Measurements from ENCODE around the gene CD200. TPM values are rescaled to one million over a fixed set of nuclear protein-coding genes. Genes with fewer than 3 reads are reported as not detected.

Gene CD200
- polyA plus RNA-seq, 2 of the 4 experiments (the other 2 are of a cell fraction): not detected

DNA sequence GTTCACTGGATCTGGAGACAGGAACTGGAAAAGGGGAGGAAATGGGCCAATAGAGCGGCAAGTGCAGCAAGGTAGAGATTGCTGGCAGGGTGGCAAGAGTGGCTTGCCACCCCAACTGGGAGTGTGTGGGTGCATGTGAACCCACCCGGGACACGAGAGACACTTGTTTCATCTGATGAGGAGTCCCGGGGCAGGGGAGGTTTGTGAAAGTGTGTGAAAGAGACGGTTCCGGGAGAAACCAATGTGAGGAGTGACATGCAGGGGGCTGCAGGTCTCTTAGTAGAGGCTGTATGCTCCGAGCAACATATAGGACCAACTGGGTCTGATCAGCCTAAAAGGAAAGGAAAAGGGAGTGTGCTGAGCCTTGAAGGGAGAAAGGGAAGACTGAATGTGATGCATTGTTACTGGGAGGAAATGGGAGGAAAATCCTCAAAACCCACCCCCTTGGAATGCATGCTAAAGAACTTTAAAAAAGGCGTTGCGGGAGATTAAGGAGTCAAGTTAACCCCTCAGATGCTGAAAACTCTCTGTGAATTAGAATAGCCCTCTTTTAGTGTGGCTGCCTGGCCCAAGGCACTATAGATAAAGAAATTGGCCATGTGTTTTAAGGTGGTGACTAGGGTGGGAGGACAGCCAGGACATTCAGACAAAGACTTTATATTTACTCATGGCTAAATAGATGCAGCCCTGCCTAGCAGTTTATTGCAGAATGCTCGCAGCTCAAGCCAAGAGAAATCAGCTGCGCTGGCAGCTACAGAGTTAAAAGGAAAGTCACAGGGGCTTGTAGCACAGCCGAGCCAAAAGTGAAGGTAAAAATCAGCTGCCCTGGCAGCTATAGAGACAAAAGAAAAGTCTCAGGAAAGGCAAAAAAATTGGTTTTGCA, 29.8 kb upstream of the CD200 start:
- H3K4me2 ChIP-seq: 0 out of 3 replicates have a peak overlapping the region, but pooled peaks have one; percentile 14
- no peaks in the 10 kb centered on the region for H3K4me1 ChIP-seq
- no peak overlapping the region for H3K4me3 ChIP-seq
- TF ChIP-seq HOXB5 (CRISPR knock-in tag; IDR thresholded peaks at IDR 0.05) (no peak), KDM5A (IDR thresholded peaks at IDR 0.05) (no peak), JUN (IDR thresholded peaks at IDR 0.05) (no peak), RCOR1 (IDR thresholded peaks at IDR 0.05; ENCODE audit: low read depth, low read length) (no peak), POLR2A (IDR thresholded peaks at IDR 0.05; ENCODE audit: low read length) (no peak), MAFK (IDR thresholded peaks at IDR 0.05; ENCODE audit: partially characterized antibody) (no peak), FOSL2 (IDR thresholded peaks at IDR 0.05) (no peak), FOSL2 (CRISPR knock-in tag; IDR thresholded peaks at IDR 0.05) (no peak), ATOH8 (CRISPR knock-in tag; IDR thresholded peaks at IDR 0.05; ENCODE audit: low read depth) (no peak), ESRRA (IDR thresholded peaks at IDR 0.05; ENCODE audit: borderline replicate concordance, low read length) (no peak), ZC3H11A (IDR thresholded peaks at IDR 0.05) (no peak)
- TF ChIP-seq, protein P1, sequence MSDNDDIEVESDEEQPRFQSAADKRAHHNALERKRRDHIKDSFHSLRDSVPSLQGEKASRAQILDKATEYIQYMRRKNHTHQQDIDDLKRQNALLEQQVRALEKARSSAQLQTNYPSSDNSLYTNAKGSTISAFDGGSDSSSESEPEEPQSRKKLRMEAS (IDR thresholded peaks at IDR 0.05): no peak
- no peak for ATAC-seq
- H3K27ac ChIP-seq: no peak overlapping the region
- WGBS (ENCODE audit: missing lambda C conversion rate): 59% methylated on average over 12 of the region's 12 CpGs
- POLR2A ChIA-PET: no interaction called here
- no peak for FAIRE-seq
- CTCF ChIA-PET: interaction anchor here (1.1 to 2.9 kb wide), 3 partner anchors 10 to 33 kb away, joined by 3 to 16 read pairs (median 3); partner anchors contain the start of gene SLC9C1
- H3K9me3 ChIP-seq: no peaks in the 10 kb centered on the region
- DNase-seq (ENCODE audit: low read depth in 1 of 2, low spot score in 1 of 2): no peak

GRCh38 chr3:112303764-112304325, 29.1 kb upstream of the CD200 start:
- TF ChIP-seq EP300 (IDR thresholded peaks at IDR 0.05): no peak
- TF ChIP-seq SREBF2 (IDR thresholded peaks at IDR 0.05): no peak
- TF ChIP-seq CBX2 (IDR thresholded peaks at IDR 0.05; ENCODE audit: borderline replicate concordance, low read depth): no peak
- TF ChIP-seq E2F6 (IDR thresholded peaks at IDR 0.05; ENCODE audit: borderline replicate concordance, low read depth): no peak
- no peak for TF ChIP-seq NR3C1 (IDR thresholded peaks at IDR 0.05)
- no peak for TF ChIP-seq HDAC2 (IDR thresholded peaks at IDR 0.05)
- TF ChIP-seq RARB (CRISPR knock-in tag; IDR thresholded peaks at IDR 0.05): no peak
- no peak for TF ChIP-seq TFCP2L1 (CRISPR knock-in tag; IDR thresholded peaks at IDR 0.05)
- TF ChIP-seq RNF2 (IDR thresholded peaks at IDR 0.05; ENCODE audit: borderline replicate concordance, low read depth): no peak
- no peak for TF ChIP-seq RAD21 (conservative IDR thresholded peaks at IDR 0.05 in 1 of 2, IDR thresholded peaks at IDR 0.05 in 1 of 2)
- no peak for TF ChIP-seq EHMT2 (IDR thresholded peaks at IDR 0.05; ENCODE audit: low read depth)
- TF ChIP-seq BCL3 (IDR thresholded peaks at IDR 0.05): no peak
- TF ChIP-seq GATA3 (IDR thresholded peaks at IDR 0.05; ENCODE audit: borderline replicate concordance): no peak
- no peak for TF ChIP-seq FOSL2 (IDR thresholded peaks at IDR 0.05)
- no peak for TF ChIP-seq FOSL2 (CRISPR knock-in tag; IDR thresholded peaks at IDR 0.05)
- DNase-seq (ENCODE audit: low read depth in 1 of 2, low spot score in 1 of 2) (no peak), ATAC-seq (no peak), FAIRE-seq (no peak)
- Histone ChIP-seq H3K4me3 (no peak overlapping the region), H3K4me2 (0 out of 3 replicates have a peak overlapping the region, but pooled peaks have one; percentile 14), H3K4me1 (no peaks in the 10 kb centered on the region), H3K9me3 (no peaks in the 10 kb centered on the region), H3K27ac (no peak overlapping the region)
- 66% methylated on average over 11 of the region's 11 CpGs for WGBS (ENCODE audit: missing lambda C conversion rate)
- ChIA-PET CTCF (interaction anchor here (0.9 to 2.9 kb wide), 4 partner anchors 11 to 32 kb away, joined by 3 to 16 read pairs (median 3); partner anchors contain the start of gene SLC9C1), POLR2A (no interaction called here)

Measured in A549 (cell line).